ENCODE results near the gene TNNC1. TPM values are rescaled to one million over a fixed set of nuclear protein-coding genes. Genes with fewer than 3 reads are reported as not detected.
A peak's percentile ranks its signal among the peaks of the same experiment; 100 is the strongest.

Gene TNNC1
- total and polyA plus RNA-seq, 2 of the 13 experiments (the other 11 are each of a cell fraction or from before 2014, with no cell fraction given): 11.8 to 36.4 TPM

- no peak for TF ChIP-seq CHD4 (IDR thresholded peaks at IDR 0.05; ENCODE audit: borderline replicate concordance, low read length)
- TF ChIP-seq HDAC1 (CRISPR knock-in tag; IDR thresholded peaks at IDR 0.05): peak; percentile 15; the same call in 1 of the 2 replicates
- TF ChIP-seq ZNF576 (CRISPR knock-in tag; IDR thresholded peaks at IDR 0.05): no peak
- no peak for TF ChIP-seq ARHGAP35 (CRISPR knock-in tag; IDR thresholded peaks at IDR 0.05; ENCODE audit: borderline replicate concordance)
- no peak for TF ChIP-seq ZNF589 (CRISPR knock-in tag; conservative IDR thresholded peaks at IDR 0.05)
- no peak for TF ChIP-seq NR2F1 (CRISPR knock-in tag; IDR thresholded peaks at IDR 0.05)
- no peak for TF ChIP-seq TFDP2 (CRISPR knock-in tag; IDR thresholded peaks at IDR 0.05)
- TF ChIP-seq MTF2 (CRISPR knock-in tag; IDR thresholded peaks at IDR 0.05; ENCODE audit: borderline replicate concordance): no peak
- TF ChIP-seq CBX2 (IDR thresholded peaks at IDR 0.05; ENCODE audit: low read depth, low read length): no peak
- no peak for TF ChIP-seq CBX2 (CRISPR knock-in tag; IDR thresholded peaks at IDR 0.05; ENCODE audit: low read depth)
- no peak for TF ChIP-seq XRCC5 (optimal IDR thresholded peaks at IDR 0.05; ENCODE audit: low read length)
- no peak for TF ChIP-seq KIAA2018 (CRISPR knock-in tag; IDR thresholded peaks at IDR 0.05; ENCODE audit: borderline replicate concordance)
- TF ChIP-seq ZNF235 (CRISPR knock-in tag; IDR thresholded peaks at IDR 0.05; ENCODE audit: borderline replicate concordance): no peak
- TF ChIP-seq ARID4A (CRISPR knock-in tag; IDR thresholded peaks at IDR 0.05; ENCODE audit: borderline replicate concordance): 0 out of 2 replicates have a peak, but pooled peaks have one; percentile 13
Measured at GRCh38 chr3:52495777-52496602, 42.1 kb upstream of the TNNC1 start (continued).

Data from HepG2 (cell line).